SK-N-MC (cell line): ENCODE measurements around the gene MINAR2.

Source experiments
- EZH2 ChIP-seq: fragments of 200-600 bp; sonication (generic); IDR thresholded peaks from one replicate; pipeline ENCODE4 v1.6.1; 2017; ENCODE audit warnings: antibody characterized with exemption
- POLR2AphosphoS5 ChIP-seq: IDR thresholded peaks from 2 replicates; pipeline ENCODE4 v1.6.1; 2012; ENCODE audit warnings: mild to moderate bottlenecking, low read depth, low read length, borderline replicate concordance

DNA sequence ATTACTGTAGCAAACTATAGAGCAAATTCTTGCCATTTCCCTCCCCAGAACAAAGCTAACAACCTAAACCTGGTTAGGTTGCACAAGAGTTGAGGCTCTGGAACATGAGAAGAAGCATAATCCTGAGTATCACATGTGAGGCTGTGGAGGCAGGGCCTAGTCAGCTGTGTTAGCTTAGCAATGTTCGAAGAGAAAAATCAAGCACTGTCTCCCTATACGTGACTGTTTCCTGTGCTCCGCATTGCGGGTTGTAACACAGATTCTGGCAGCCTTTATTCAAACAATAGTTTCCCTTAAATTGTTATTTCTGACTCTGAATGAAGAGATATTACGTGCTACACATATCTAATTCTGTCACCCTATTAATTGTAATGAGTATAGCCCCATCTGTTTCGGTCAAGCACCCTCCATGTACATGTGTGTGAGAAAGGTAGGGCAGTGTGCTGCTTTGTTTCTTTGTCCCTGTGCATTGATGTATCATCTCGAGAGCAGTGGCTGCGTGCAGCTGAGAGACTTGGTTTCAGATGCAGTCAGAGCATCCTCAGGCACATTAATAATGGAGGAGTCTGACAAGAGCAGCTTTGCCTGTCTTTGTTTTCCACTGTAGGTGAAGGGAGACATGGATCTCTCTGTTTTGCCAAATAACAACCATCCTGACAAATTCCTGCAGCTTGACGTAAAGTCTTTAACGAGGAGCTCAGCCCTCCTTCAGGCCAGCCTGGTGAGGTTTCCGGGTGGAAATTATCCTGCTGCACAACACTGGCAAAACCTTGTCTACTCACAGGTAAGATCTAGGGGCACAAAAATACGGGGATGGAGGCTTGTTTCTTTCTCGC, at the start of gene MINAR2:
- TF ChIP-seq EZH2 (no peak), POLR2AphosphoS5 (no peak)
